ENCODE data around the gene DDR2.

- TF ChIP-seq RAD21 (conservative IDR thresholded peaks at IDR 0.05) (no peak), CTCF (IDR thresholded peaks at IDR 0.05; ENCODE audit: poor library complexity, severe bottlenecking) (no peak), EP300 (conservative IDR thresholded peaks at IDR 0.05; ENCODE audit: poor library complexity, severe bottlenecking) (no peak), REST (IDR thresholded peaks at IDR 0.05; ENCODE audit: borderline replicate concordance) (no peak), EZH2 (IDR thresholded peaks at IDR 0.05; ENCODE audit: borderline replicate concordance, insufficient read depth, low read length, poor library complexity, severe bottlenecking) (no peak), POLR2AphosphoS5 (IDR thresholded peaks at IDR 0.05) (no peak), SMC3 (conservative IDR thresholded peaks at IDR 0.05; ENCODE audit: poor library complexity) (no peak), TAF1 (IDR thresholded peaks at IDR 0.05; ENCODE audit: low read depth) (no peak), MXI1 (conservative IDR thresholded peaks at IDR 0.05; ENCODE audit: poor library complexity, severe bottlenecking) (no peak)
Measured at GRCh38 chr1:162832470-162832869, 200.2 kb downstream of the DDR2 start.
